Neural cell (in vitro differentiated cells): ENCODE measurements around the gene DYDC2. TPM values are rescaled to one million over a fixed set of nuclear protein-coding genes. Genes with fewer than 3 reads are reported as not detected.

Source experiments
- H2AFZ ChIP-seq: fragments of 200-600, 300-800 bp; sonication (generic), shearing (Covaris generic); 2 replicates; pipeline ENCODE4 v1.6.0; 2014; ENCODE audit warnings: low read depth, mild to moderate bottlenecking, antibody characterized with exemption, low read length, moderate library complexity
- H3F3A ChIP-seq: fragments of 200-600 bp; shearing (Covaris generic); 2 replicates; pipeline ENCODE4 v1.6.1; 2016; ENCODE audit warnings: mild to moderate bottlenecking, moderate library complexity, mixed read lengths, antibody characterized with exemption, low read length; ENCODE audit not compliant: insufficient read depth, poor library complexity, severe bottlenecking
- H3K27ac ChIP-seq: fragments of 200-600, 300-800 bp; sonication (generic), shearing (Covaris generic); 2 replicates; pipeline ENCODE4 v1.5.1; 2014; ENCODE audit warnings: mild to moderate bottlenecking, low read length, moderate library complexity
- H3K27me3 ChIP-seq: fragments of 300-800, 200-600 bp; sonication (generic), shearing (Covaris generic); 2 replicates; pipeline ENCODE4 v1.6.0; 2014; ENCODE audit warnings: mild to moderate bottlenecking, low read depth, low read length, moderate library complexity; ENCODE audit not compliant: insufficient read depth
- H3K36me3 ChIP-seq: fragments of 300-800, 200-600 bp; sonication (generic), shearing (Covaris generic); 2 replicates; pipeline ENCODE4 v1.5.1; 2014; ENCODE audit warnings: mild to moderate bottlenecking, antibody characterized with exemption, low read length, moderate library complexity; ENCODE audit not compliant: insufficient read depth
- H3K4me2 ChIP-seq: fragments of 300-800, 200-600 bp; sonication (generic), shearing (Covaris generic); 2 replicates; pipeline ENCODE4 v1.6.0; 2014; ENCODE audit warnings: mild to moderate bottlenecking, low read length
- H3K4me3 ChIP-seq: fragments of 300-800, 200-600 bp; sonication (generic), shearing (Covaris generic); 2 replicates; pipeline ENCODE4 v1.5.1; 2014; ENCODE audit warnings: mild to moderate bottlenecking, low read length, moderate library complexity
- H3K79me2 ChIP-seq: fragments of 200-600 bp; shearing (Covaris generic); replicated peaks from 2 replicates; pipeline ENCODE4 v1.6.0; 2014; ENCODE audit warnings: mild to moderate bottlenecking, low read length, moderate library complexity; ENCODE audit not compliant: insufficient read depth
- H3K9ac ChIP-seq: fragments of 300-800, 200-600 bp; sonication (generic), shearing (Covaris generic); 2 replicates; pipeline ENCODE4 v1.6.1; 2016; ENCODE audit warnings: mild to moderate bottlenecking, low read length, mixed read lengths
- H3K9me2 ChIP-seq: fragments of 200-600 bp; shearing (Covaris generic); 2 replicates; pipeline ENCODE4 v1.6.1; 2016; ENCODE audit warnings: mild to moderate bottlenecking, low read length, mixed read lengths; ENCODE audit not compliant: insufficient read depth
- H3K9me3 ChIP-seq: fragments of 200-600, 300-800 bp; sonication (generic), shearing (Covaris generic); 2 replicates; pipeline ENCODE4 v1.6.1; 2016; ENCODE audit warnings: mild to moderate bottlenecking, mixed run types, low read length, moderate library complexity, mixed read lengths
- H4K20me1 ChIP-seq: fragments of 200-600 bp; shearing (Covaris generic); 2 replicates; pipeline ENCODE4 v1.6.1; 2016; ENCODE audit warnings: mild to moderate bottlenecking, mixed run types; ENCODE audit not compliant: insufficient read depth
- CTCF ChIP-seq: fragments of 450-650 bp; IDR thresholded peaks from 2 replicates; pipeline ENCODE4 v1.5.1; 2014; ENCODE audit warnings: antibody characterized with exemption, mild to moderate bottlenecking, moderate library complexity; ENCODE audit not compliant: poor library complexity, severe bottlenecking
- EP300 ChIP-seq: fragments of 450-650 bp; conservative IDR thresholded peaks from 2 replicates; pipeline ENCODE4 v1.6.1; 2014; ENCODE audit warnings: antibody characterized with exemption, mild to moderate bottlenecking, moderate library complexity; ENCODE audit not compliant: poor library complexity, severe bottlenecking
- EZH2 ChIP-seq: fragments of 200-600, 300-800 bp; shearing (Covaris generic), sonication (generic); IDR thresholded peaks from 2 replicates; pipeline ENCODE4 v1.6.1; 2014; ENCODE audit warnings: antibody characterized with exemption, low read length, borderline replicate concordance, mild to moderate bottlenecking; ENCODE audit not compliant: insufficient read depth, poor library complexity, severe bottlenecking
- MXI1 ChIP-seq: fragments of 450-650 bp; conservative IDR thresholded peaks from 2 replicates; pipeline ENCODE4 v1.6.1; 2014; ENCODE audit warnings: antibody characterized with exemption, mild to moderate bottlenecking; ENCODE audit not compliant: poor library complexity, severe bottlenecking
- POLR2AphosphoS5 ChIP-seq: IDR thresholded peaks from 2 replicates; pipeline ENCODE4 v1.6.1; 2012
- RAD21 ChIP-seq: fragments of 450-650 bp; conservative IDR thresholded peaks from 2 replicates; pipeline ENCODE4 v1.6.1; 2014; ENCODE audit warnings: antibody characterized with exemption, mild to moderate bottlenecking, moderate library complexity
- REST ChIP-seq: IDR thresholded peaks from 2 replicates; pipeline ENCODE4 v1.6.1; 2012; ENCODE audit warnings: borderline replicate concordance
- SMC3 ChIP-seq: fragments of 450-650 bp; conservative IDR thresholded peaks from 2 replicates; pipeline ENCODE4 v1.6.1; 2014; ENCODE audit warnings: antibody characterized with exemption, mild to moderate bottlenecking, moderate library complexity; ENCODE audit not compliant: poor library complexity
- TAF1 ChIP-seq: IDR thresholded peaks from 2 replicates; pipeline ENCODE4 v1.6.1; 2012; ENCODE audit warnings: low read depth
- polyA plus RNA-seq: library from polyadenylated mRNA; depleted of rRNA; stranded (reverse); fragments of >200 nt; gene quantifications from 2 replicates; pipeline ENCODE4 v1.2.3, GENCODE V29; 2014

The DYDC2 gene
- polyA plus RNA-seq, 1 donor from 2014 or later = 2.4 TPM

- Histone ChIP-seq H2AFZ (no peak overlapping the region), H3K79me2 (peaks cover 7% of the 10 kb centered on the region), H3K36me3 (no peaks in the 10 kb centered on the region), H3K4me2 (peak overlapping the region; percentile 74), H3K27ac (no peak overlapping the region), H3K9me3 (no peaks in the 10 kb centered on the region), H3K9me2 (no peaks in the 10 kb centered on the region), H3K4me3 (peak overlapping the region; percentile 90), H3K27me3 (no peaks in the 10 kb centered on the region), H3K9ac (peak overlapping the region; percentile 71), H4K20me1 (no peaks in the 10 kb centered on the region), H3F3A (no peaks in the 10 kb centered on the region)
- TF ChIP-seq SMC3 (no peak), EZH2 (no peak), REST (no peak), TAF1 (no peak), CTCF (no peak), MXI1 (no peak), EP300 (no peak), RAD21 (no peak), POLR2AphosphoS5 (no peak)
Observed at GRCh38 chr10:80409121-80409520, 52.5 kb downstream of the DYDC2 start.

GRCh38 chr10:80410122-80410521, 53.5 kb downstream of the DYDC2 start:
- no peaks in the 10 kb centered on the region for H3K9me2 ChIP-seq
- H4K20me1 ChIP-seq = no peaks in the 10 kb centered on the region
- H3K27me3 ChIP-seq = no peaks in the 10 kb centered on the region
- no peak overlapping the region for H2AFZ ChIP-seq
- H3K9me3 ChIP-seq = no peaks in the 10 kb centered on the region
- peaks cover 7% of the 10 kb centered on the region for H3K79me2 ChIP-seq
- no peaks in the 10 kb centered on the region for H3F3A ChIP-seq
- no peak overlapping the region for H3K4me2 ChIP-seq
- no peak overlapping the region for H3K27ac ChIP-seq
- TF ChIP-seq MXI1 (no peak), RAD21 (no peak), TAF1 (no peak), SMC3 (no peak), EZH2 (no peak), EP300 (no peak), CTCF (no peak), REST (no peak), POLR2AphosphoS5 (no peak)
- H3K36me3 ChIP-seq = no peaks in the 10 kb centered on the region
- H3K4me3 ChIP-seq = peak overlapping the region; percentile 90
- H3K9ac ChIP-seq = no peak overlapping the region
